Activated CD4-positive, alpha-beta T cell treated with anti-CD3 and anti-CD28 coated beads for 48 hours (primary cell): Measurements from ENCODE around the gene EEF2K.

Source experiments
- DNase-seq: peaks from one replicate; pipeline ENCODE4 v3.0.0-alpha.2; 2020

EEF2K gene

GRCh38 chr16:22190081-22190775, 15.8 kb upstream of the EEF2K start:
- DNase-seq: peak; percentile 100

- DNase-seq: peak; percentile 99
Measured at GRCh38 chr16:22190776-22191531, 15.1 kb upstream of the EEF2K start.

DNA sequence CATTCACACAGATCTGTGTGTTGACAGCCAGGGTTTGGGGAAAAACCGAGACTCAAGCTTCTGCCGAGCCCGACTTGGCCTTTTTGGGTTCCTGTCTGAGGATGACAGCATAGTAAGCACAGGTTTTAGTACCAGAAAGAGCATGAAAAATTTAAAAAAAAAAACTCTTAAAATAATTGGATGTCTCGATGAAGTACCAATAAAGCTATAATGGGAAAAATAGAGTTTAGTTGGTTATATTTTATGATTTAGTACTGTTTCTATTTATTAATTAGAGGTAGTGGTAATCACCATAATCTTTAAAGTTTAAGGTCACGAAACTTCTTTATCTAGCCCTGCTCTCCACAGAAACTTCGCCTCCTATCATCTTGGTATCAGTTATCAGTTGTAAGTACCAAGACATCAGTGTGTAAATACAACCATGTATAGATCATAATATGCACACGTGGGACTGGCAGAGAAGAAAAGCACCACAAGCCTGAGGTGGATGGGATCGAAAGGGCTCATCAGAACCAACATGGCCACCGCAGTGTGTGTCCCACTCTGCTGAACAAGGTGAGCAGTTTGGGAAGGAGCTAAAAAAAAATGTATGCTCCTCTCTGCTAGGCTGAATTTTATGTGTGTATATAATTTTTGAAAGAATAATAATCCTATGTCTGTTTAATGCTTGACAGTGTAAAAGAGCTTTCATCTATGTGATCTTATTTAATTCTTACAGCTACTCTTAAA, 14.4 kb upstream of the EEF2K start:
- peak; percentile 60 for DNase-seq

DNA sequence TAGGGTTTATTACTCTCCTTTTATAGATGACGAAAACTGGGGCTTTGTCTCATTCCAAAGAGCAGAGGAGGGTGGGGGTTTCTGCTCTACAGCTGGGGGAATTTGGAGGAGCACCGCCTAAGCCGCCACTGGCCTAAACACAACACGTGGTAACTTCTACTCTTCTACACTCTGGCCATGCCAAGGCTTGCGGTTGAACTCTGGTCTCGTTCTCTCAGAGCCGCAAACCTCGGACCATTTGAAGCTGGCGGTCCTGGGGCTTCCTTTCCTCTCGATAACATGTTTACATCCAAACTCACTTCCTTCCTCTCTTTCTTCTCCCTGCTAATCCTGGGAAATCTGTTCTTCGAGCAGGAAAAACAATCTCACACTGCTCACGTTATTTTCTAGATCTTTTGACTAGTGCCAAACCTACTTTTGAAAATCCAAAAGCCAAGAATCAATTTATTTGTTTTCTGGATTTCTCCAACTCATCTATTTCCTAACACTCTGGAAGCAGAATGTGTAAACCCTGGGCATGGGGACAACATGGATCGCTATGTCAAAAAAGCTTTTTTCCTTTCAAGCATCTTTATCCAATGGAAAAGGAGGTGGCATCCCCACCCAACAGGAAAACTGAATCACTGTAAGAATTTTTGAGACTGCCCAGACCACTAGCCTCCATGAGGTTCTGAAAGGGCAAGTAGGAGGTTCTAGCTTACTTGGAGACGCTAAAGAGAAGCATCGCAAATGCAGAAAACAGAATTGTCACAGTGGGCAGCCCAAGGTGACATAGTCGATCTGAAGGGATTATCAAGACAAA, 13.6 kb upstream of the EEF2K start:
- DNase-seq: peak; percentile 83

DNA sequence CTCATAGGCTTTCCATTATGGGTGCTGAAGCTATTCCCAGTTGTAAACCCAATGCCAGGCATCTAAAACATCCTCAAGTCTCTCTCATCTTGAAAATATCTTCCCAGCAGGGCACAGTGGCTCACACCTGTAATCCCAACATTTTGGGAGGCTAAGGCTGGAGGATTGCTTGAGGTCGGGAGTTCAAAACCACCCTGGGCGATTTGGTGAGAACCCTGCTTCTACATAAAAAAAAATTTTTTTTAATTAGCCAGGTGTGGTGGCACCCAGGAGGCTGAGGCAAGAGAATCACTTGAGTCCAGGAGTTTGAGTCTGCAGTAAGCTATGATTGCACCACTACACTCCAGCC, 13.0 kb upstream of the EEF2K start:
- no peak for DNase-seq

DNA sequence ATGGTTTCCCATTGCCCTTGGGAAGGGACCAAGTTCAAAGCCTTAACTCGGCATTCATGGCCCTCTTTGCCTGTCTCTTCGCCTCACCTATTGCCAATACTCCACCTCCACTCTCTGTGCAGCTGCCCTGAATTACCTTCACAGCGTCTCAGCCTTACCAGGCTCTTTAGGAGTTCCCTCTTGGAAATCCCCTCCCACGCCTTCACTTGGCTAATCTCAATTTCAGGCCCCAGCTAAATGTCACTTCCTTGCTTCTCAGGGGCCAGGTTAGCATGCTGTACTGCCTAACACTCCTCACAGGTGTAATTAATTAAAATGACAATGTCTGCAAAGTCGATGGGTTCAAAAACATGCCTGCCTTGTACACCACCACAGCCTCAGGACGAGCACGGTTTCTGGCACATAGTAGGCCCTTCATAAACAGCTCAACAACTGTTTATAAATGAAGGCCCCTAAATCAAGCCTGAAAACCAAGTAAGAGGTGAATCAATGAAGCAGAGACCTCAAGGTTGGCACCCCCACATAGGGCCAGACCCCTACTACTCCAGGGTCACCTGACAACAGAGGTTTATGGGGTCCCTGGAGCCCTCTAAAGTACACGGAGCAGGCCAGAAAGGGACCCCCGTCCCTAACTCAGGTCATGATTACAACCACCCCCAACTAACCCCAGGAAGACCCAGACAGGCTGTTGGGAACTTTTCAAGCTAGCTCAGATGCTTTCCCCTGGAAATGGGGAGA, 11.2 kb upstream of the EEF2K start:
- DNase-seq: no peak

GRCh38 chr16:22195445-22195694, 10.7 kb upstream of the EEF2K start:
- no peak for DNase-seq

- DNase-seq: peak; percentile 95
Measured at GRCh38 chr16:22195695-22196558, 10.2 kb upstream of the EEF2K start.

DNA sequence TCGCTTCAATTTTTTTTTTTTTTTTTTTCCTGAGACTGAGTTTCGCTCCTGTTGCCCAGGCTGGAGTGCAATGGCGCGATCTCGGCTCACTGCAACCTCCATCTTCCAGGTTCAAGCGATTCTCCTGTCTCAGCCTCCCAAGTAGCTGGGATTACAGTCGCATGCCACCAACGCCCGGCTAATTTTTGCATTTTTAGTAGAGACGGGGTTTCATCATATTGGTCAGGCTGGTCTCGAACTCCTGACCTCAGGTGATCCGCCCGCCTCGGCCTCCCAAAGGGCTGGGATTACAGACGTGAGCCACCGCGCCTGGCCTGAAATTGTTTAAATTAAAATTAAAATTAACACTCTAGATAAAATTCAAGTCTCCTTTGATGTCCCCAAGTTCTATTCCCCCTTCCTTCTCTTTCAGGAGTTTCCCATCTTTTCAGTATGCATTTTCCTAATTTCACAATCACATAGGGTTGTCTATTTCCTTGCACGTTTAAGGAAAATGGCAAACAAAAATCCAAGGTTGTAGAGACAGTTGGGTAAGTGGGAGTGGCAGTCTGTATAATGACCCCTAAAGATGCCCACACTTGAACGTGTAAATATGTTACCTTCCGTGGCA, 9.4 kb upstream of the EEF2K start:
- peak; percentile 38 for DNase-seq

DNA sequence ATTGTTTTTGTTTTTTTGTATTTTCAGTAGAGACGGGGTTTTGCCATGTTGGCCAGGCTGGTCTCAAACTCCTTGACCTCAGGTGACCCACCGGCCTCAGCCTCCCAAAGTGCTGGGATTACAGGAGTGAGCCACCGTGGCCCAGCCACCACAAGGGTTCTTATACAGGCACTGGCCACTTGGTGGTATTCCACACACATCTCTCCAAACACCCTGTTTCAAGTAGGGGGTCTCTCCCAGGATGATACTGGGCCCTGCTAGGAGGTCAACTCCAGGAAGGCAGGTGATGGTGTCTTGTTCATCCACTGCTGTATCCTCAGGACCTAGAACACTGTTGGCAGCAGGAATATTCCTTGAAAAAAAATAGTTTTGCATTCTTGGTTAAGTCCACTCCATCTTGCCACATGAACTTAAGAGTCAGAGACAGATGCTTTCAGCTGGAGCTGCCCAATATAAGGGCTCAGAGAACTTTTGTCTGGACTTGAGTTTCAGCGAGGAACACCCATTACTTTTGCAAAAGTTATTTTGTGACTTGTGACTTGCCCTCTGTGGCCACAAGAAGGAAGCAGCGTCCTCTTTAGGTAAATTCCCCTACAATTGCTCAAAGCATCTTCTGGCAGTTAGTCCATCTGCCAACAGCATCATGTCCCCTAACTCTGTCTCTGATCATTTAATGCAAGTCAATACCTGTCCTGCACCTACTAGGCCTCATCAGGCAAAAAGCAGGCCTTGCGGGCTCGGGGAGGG, 7.4 kb upstream of the EEF2K start:
- no peak for DNase-seq

DNA sequence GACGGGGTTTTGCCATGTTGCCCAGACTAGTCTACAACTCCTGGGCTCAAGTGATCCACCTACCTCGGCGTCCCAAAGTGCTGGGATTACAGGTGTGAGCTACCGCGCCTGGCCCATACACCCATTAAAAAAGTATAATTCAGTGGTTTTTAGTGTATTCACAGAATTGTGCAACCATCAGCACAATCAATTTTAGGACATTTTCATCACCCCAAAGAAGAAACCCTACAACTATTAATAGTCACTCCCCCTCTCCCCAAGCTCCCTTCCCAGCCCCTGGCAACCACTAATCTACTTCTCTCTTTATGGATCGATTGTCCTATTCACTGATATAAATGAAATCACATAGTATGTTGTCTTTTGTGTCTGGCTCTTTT, 3.8 kb upstream of the EEF2K start:
- DNase-seq: no peak

DNA sequence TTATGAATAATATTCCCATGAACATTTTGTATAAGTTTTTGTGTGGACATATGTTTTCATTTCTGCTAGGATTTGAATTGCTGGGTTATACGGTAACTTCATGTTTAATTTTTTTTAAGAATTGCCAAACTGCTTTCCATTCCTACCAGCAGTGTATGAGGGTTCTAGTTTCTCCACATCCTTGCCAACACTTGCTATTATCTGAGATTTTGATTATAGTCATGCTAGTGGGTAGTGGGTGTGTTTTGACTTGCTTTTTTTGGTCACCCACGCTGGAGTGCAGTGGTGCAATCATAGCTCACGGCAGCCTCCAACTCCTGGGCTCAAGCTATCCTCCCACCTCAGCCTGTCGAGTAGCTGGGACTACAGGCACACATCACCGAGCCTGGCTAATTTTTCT, 3.0 kb upstream of the EEF2K start:
- no peak for DNase-seq

GRCh38 chr16:22204091-22204655, 1.9 kb upstream of the EEF2K start:
- DNase-seq: no peak

DNA sequence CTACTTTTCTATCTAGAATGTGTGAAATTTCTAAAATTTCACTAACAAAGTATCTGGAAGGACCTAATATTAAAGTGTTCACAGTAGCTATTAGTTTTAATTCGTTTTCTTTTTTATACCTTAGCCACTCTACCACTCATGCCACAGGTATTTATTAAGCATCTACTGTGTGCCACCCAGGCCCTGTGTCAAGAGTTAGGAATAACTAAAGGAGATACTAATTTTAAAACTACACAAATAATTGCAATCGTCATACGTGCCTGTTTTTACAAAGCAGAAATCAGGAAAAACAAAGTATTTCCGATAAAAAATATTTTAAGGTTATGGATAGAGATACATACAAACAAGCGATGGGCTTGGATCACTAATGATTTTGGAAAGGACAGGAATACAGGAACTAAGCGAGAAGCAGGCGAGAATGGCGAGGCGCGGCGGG, 483 bp upstream of the EEF2K start:
- no peak for DNase-seq

DNA sequence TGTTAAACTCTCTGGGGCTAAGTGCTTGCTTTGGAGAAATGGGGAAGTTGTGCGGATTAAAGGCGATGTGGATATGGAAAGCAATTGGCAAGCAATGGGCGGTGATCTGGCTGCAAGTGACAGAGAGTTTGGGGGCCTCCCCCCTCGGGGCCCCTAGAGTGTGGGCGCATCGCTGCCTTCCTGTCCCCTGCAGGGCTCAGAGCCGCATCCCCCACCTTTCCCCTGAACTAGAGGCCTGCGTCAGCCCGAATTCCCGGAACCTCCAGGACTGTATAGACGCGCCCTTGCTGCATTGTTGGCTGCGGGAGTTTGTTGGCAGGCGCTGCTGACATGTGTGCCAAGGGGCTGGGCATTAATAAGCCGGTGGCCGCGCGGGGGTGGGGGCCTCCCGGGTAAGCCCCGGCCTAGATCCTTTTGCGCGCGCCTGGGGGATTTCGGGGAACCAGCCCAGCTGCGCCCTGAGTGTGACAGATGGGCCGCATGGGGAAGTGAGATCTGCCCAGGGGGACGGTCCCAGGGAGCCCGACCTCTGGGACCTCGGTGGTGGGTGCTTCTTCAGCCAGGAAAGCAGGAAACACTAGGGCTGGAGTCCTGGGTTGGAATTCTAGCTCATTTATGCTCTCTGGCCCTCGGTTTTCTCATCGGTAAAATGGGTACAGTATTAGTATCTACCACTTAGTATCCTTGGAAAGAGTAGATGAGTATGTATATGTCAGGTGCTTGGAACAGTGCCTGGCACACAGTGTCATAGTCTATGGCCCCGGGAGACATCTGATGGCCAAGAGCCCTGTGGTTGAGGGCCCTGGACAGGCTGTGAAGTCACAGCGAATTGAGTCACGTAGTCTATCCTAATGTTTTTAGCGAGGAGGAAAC, 1.0 kb downstream of the EEF2K start:
- DNase-seq: peak; percentile 81

DNA sequence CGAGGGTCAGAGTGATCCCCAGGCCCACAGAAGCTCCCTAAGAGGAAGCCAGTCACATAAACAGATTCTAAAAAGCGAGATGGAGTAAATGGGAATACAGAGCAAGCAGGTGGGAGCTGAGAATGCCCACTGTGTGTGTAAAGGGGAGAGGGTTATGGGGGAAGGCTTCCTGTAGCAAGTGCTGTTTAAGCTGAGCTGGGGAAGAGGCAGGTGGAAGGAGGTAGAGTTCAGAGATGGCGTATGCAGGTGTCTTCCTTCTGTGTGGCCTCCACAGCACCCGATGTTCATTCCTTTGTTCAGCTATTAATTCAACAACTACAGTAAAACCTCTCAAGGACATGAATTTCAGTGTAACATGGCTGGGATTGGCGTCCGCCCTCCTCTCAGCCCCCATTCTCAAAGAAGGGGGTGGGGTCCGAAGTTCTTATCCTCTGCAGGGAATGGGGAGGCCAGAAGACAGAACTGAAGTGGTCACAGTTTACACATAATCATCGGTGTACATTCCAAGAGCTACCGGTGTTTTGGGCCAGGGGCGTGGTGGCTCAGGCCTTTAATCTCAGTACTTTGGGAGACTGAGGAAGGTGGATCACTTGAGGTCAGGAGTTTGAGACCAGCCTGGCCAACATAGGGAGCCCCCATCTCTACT, 1.8 kb downstream of the EEF2K start:
- DNase-seq: no peak

DNA sequence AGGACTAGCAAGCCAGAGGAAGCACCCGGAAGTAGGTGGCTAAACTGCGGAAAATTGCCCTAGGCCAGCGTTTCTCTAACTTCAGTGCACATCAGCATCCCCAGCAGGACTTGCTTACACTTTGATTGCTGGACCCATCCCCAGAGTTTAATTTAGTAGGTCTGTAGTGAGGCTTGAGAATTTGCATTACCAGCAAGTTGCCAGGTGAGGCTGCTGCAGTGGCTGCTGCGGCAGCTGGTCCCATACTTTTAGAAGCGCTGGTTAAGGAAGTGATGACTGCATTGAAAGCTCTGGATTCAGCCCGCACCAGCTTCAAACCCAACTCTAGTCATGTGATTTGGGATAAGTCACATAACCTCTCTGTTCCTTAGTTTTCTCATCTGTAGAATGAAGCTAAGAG, 4.2 kb downstream of the EEF2K start:
- no peak for DNase-seq

DNA sequence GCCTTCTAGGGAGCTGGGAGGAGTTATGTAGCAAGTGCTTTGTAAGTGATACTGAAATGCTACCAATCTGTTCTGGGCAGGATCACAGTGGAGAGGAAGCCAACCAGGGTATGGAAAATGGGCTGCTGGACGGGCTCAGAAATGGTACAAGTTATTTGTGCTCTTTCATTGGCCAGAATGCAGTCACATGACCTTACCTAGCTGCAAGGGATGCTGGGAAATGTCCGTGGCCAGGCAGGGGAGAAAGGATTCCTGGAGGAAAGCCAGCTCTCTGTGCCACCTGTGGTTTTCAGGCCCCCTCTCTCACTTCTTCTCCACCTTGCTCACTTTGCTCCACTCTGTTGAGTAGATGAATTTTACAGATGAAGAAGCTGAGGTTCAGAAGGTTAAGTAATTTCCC, 4.8 kb downstream of the EEF2K start:
- DNase-seq: no peak

- DNase-seq: no peak
Measured at GRCh38 chr16:22213236-22213635, 7.2 kb downstream of the EEF2K start.
